ENCODE data around the gene TLE5.
"Not testable (repeated sequence)": the region's sequence is repeated elsewhere in the genome, so short reads cannot be mapped to it uniquely, and the experiment has no call there.

Gene TLE5

DNA sequence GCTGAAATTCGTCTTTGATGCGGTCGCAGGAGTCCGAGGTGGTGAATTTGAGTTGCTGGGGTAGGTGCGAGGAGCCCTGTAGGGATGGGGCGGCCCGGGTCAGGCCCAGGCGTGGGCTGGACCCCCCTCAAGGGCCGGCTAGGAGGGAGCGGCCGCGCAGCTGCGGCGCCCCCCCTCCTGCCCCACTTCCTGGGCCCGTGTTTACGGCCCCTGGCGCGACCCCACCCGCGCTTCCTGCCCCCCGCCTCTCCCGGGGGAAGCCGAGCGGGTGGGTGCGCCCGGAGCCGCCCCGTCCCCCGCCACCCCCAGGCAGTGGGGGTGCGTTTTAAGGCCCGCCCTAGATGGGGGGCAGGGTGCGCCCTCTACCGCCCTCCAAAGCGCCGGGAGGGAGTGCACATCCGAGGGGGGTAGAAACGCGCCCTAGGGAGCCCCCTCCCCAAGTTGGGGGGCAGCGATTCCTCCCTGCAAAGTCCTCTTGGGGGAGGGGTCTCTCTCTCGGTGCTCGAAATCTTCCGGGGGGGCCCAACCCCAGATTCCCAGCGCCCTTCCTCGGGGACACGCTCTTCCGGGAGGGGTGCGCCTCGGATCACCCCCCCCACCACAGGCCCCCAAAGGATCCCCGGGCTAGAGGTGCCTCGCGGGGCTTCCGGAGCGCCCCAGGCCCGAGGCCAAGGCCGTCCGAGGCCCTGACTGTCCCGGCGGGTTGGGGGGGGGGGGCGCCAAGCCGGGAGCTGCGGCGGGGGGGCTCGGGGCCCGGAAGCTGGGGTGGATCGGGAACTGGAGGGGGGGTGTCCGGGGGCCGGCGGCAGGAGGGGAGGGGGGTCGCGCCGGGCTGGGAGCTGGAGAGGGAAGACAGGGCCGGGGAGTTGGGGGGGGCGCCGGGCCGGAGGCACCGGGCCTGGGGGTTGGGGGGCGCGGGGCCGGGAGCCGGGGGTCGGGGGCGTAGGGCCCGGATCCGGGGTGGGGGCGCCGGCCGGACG is 823 bp downstream of the TLE5 start:
- FAIRE-seq (no peak), DNase-seq (ENCODE audit: low spot score) (peak; percentile 48)

GRCh38 chr19:3060857-3061181 is 1.5 kb downstream of the TLE5 start:
- FAIRE-seq (no peak), DNase-seq (ENCODE audit: low spot score) (no peak)

- no peak for FAIRE-seq
- DNase-seq (ENCODE audit: low spot score), result no peak
Observed at GRCh38 chr19:3059653-3060052, 2.6 kb downstream of the TLE5 start.

DNA sequence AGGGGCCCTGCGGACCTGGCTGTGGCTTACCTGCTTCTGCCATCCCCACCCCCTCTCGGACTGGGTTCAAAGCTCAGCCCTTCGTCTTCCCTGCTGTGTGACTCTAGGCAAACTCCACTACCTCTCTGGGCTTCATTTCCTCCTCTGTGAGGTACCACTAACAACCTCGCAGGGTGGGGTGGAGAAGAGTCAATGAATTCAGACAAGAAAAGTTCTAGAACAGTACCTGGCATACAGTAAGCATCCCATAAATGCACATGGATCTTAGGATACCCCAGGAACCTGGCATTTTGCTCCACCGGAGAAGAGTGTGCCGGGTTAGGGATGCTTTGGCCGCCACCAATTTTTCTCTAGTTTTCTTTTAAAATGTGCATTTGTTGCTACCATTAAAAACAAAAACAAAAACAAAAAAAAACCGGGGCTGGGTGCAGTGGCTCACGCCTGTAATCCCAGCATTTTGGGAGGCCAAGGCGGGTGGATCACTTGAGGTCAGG is 3.4 kb downstream of the TLE5 start:
- FAIRE-seq, result no peak
- DNase-seq (ENCODE audit: low spot score), result no peak

DNA sequence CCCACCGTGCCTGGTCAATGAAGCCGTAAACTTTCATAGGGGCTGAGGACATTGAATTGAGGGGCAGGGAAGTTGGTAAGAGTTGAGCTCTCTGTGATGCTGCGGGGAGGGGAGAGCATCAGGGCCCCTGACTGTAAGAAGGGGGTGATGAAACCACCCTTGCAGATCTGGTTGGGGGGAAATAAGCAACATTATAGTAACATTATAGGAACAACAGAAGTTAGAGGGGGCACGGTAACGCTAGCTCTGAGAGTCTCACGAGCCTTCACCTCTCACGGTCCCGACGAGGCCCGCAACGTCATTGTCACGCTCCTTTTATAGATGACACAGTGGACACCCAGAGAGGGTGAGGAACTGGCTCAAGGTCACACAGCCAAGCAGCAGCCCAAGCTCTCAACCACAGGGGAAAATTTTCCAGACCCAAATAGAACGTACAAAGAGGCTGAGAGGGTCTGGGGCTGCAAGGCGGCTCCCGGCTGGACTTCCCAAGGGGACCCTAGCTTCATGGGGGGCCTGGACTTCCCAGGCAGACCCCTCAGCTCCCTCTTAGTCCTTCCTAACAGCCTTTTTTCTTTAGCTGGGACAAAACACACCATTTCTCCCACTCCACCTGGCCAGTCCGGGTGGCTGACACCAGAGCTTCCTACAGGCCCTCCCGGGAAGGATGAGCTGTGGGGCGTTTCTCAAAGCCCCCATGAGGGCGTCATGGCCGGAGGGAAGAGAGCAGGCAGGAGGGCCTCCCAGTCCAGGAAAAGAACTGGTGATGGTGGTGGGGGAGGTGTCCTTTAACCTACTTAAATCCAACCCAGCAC is 4.1 kb downstream of the TLE5 start:
- FAIRE-seq (no peak), DNase-seq (ENCODE audit: low spot score) (no peak)

DNA sequence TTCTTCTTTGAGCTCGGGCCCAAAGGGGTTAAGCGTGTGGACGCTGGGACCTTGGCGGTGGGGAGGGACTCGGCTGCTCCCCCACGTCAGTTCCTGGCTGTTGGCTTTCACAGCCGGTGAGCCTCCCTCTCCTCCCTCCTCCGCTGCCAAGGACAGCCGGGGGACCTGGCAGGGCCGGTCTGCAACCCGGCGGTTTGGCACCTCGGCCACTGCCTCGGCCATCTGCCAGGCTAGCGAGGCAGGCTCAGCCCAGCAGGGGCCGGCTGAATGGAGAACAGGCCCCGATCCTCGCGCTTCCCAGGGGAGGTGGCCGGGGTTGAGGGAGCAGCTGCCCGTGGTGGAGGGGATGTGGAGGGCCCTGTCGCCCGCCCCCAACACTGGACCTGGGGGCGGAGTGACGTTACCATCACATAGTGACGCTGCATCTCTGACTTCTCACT is 5.0 kb downstream of the TLE5 start:
- no peak for FAIRE-seq
- DNase-seq (ENCODE audit: low spot score), result peak; percentile 8

GRCh38 chr19:3056417-3057088 is 5.7 kb downstream of the TLE5 start:
- DNase-seq (ENCODE audit: low spot score) (no peak), FAIRE-seq (no peak)

- DNase-seq (ENCODE audit: low spot score) (peak; percentile 71), FAIRE-seq (no peak)
Observed at GRCh38 chr19:3055741-3056416, 6.4 kb downstream of the TLE5 start.

GRCh38 chr19:3054972-3055740 is 7.1 kb downstream of the TLE5 start:
- peak; percentile 55 for DNase-seq (ENCODE audit: low spot score)
- no peak for FAIRE-seq

- DNase-seq (ENCODE audit: low spot score) (no peak), FAIRE-seq (no peak)
Observed at GRCh38 chr19:3054265-3054971, 7.9 kb downstream of the TLE5 start.

DNA sequence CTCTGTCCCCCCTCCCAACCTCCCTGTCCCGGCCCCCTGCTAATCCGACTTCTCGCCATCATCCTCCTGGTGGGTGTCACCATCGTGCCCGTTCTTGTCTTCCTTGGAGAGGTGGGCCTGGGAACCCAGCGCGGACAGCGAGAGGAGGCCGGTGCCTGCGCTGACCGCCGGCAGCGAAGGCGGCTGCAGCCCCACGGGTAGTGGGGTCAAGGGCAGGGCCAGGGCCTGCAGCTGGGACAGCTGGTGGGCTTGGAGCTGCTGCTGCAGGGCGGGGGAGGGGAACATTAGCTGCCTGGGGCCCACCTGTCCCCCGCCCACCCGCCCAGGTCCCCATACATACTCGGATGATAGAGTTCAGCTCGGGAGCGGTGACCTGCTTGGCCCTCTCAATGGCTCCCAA is 8.5 kb downstream of the TLE5 start:
- FAIRE-seq (no peak), DNase-seq (ENCODE audit: low spot score) (no peak)

DNA sequence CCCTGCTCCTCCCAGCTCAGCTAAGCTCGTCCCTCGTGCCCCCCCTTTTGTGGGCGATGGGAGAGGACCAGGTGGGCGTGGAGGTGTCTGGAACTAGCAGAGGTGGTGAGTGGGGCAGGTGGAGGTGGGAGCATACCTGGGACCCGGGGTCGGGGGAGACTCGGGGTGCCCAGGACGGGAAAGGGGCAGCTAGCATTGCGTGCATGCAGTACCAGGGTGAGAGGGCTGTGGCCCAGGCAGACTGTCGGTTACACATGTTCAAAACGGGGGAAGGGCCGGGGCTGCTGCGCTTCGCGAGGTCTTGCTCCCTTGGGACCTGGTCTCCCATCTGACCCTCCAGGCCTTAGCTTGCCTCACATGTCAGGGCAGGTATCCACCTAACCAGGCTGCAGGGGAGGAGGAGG is 9.1 kb downstream of the TLE5 start:
- FAIRE-seq (no peak), DNase-seq (ENCODE audit: low spot score) (no peak)

- not testable (repeated sequence) for DNase-seq (ENCODE audit: low spot score); FAIRE-seq
Observed at GRCh38 chr19:3050016-3050415, 12.3 kb downstream of the TLE5 start.

DNA sequence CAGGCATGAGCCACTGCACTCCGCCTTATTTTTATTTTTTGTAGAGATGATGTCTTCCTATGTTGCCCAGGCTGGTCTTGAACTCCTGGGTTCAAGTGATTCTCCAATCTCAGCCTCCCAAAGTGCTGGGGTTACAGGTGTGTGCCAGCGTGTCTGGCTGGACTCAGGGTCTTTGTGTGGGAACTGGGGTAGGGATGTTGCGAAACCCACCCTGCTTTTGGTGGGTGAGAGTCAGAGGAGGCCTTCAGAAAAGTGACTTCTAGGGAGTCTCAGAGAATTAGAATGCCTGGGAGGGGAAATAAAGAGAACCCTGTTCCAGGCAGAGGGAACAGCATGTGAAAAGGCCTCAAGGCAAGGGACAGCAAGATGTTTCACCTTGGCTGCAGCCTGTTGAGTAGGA is 13.2 kb downstream of the TLE5 start:
- DNase-seq (ENCODE audit: low spot score) (no peak), FAIRE-seq (no peak)

GRCh38 chr19:3048190-3048533 is 14.1 kb downstream of the TLE5 start:
- FAIRE-seq, result no peak

DNA sequence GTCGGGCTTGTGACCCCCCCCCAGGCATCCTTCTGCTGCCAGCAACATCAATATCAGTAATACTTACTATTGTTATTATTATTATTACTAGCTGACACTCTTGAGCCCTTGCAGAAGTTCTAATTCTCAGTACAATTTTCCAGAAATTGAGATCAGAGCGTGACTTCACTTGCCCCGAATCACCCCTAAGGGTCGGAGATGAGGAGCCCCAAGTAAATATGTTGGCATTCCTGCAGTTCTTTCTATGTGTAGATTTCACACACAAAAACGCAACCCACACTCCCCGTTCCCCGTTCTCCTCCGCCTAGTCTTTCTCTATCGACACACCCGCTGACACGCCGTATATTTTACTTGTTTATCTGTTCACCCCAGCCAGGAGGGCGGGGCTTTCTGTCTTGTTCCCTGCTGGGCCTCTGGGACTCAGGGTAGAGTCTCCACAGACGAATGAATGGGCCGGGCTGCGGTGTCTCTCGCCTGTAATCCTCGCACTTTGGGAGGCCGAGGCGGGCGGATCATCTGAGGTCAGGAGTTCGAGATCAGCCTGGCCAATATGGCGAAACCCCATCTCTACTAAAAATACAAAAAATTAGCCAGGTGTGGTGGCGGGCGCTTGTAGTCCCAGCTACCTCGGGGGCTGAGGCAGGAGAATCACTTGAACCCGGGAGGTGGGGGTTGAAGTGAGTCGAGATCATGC is 14.7 kb downstream of the TLE5 start:
- FAIRE-seq (no peak), DNase-seq (ENCODE audit: low spot score) (peak; percentile 59)

More at GRCh38 chr19:3048190-3048533, 14.1 kb downstream of the TLE5 start:
- DNase-seq (ENCODE audit: low spot score), result no peak

DNA sequence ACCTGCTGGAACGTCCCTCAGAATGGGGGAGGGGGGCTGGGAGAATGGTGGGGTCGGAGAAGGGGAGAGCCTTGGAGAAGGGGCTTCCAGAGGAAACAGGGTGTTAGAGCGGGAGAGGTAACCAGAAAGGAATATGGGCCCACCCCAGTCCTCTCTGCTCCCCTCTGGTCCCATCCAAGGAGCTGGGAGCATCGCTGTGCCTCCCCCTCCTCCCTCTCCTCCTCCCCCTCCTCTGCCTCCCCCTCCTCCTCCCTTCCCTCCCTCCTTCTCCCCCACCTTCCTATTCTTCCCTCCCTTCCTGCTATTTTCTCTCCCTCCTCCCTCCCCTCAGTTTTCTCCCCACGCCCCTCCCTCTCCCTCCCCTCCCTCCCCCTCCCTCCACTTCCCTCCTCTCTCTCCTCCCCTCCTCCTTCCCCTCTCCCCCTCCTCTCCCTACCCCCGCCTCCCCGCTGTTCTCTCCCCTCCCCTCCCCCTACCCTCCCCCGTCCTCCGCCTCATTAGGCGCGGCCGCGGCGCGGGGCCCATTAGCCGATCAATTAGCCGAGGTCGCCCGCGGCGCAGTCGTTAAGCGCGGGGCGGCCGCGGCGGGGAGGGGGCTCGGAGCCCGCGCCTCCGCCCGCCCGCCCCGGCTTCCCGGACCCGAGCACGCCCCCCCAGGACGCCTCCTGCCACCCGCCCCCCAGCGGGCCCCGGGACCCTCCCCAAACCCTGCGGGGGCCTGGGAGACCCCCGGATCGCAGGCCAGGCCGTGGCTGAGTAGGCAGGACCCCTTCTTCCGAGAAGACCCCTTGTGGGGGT is 15.4 kb downstream of the TLE5 start:
- FAIRE-seq (no peak), DNase-seq (ENCODE audit: low spot score) (no peak)
